Measurements from ENCODE around the gene ITGB1.

Gene ITGB1

GRCh38 chr10:32988604-32989003 is 30.6 kb upstream of the ITGB1 start:
- Histone ChIP-seq H3K36me3 (ENCODE audit: control insufficient read depth, insufficient read depth, low read length, severe bottlenecking) (no peaks in the 10 kb centered on the region), H3K4me3 (ENCODE audit: low read length) (no peak overlapping the region), H3K9ac (ENCODE audit: low read length) (no peak overlapping the region), H3K9me3 (ENCODE audit: control insufficient read depth, low read length) (no peaks in the 10 kb centered on the region), H3K4me1 (ENCODE audit: control insufficient read depth, insufficient read depth, low read length) (peaks cover 30% of the 10 kb centered on the region), H3K27me3 (replicated peaks; ENCODE audit: control insufficient read depth, insufficient read depth, low read length) (no peaks in the 10 kb centered on the region)
- no peak for DNase-seq (ENCODE audit: low read depth)

DNA sequence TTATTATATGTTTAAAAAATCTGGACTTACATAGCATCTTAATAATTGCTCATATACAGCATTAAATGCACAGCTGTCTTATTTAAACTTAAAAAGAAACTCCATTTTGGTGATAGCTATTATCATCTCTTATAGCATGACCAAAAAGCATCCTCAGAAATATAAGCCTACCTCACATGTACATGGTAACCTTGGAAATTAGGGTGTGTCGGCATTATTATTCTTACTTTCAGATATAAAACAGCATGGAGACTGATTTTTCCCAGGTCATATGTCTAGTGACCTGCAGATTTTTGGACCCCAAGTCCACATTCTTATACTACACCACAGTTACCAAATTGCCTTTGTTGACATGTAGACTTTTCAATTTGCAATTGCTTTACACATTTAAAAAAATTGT is 29.1 kb upstream of the ITGB1 start:
- Histone ChIP-seq H3K4me3 (ENCODE audit: low read length) (no peak overlapping the region), H3K4me1 (ENCODE audit: control insufficient read depth, insufficient read depth, low read length) (peaks cover 38% of the 10 kb centered on the region), H3K9ac (ENCODE audit: low read length) (no peak overlapping the region), H3K9me3 (ENCODE audit: control insufficient read depth, low read length) (no peaks in the 10 kb centered on the region), H3K36me3 (ENCODE audit: control insufficient read depth, insufficient read depth, low read length, severe bottlenecking) (no peaks in the 10 kb centered on the region), H3K27me3 (replicated peaks; ENCODE audit: control insufficient read depth, insufficient read depth, low read length) (no peaks in the 10 kb centered on the region)
- no peak for DNase-seq (ENCODE audit: low read depth)

DNA sequence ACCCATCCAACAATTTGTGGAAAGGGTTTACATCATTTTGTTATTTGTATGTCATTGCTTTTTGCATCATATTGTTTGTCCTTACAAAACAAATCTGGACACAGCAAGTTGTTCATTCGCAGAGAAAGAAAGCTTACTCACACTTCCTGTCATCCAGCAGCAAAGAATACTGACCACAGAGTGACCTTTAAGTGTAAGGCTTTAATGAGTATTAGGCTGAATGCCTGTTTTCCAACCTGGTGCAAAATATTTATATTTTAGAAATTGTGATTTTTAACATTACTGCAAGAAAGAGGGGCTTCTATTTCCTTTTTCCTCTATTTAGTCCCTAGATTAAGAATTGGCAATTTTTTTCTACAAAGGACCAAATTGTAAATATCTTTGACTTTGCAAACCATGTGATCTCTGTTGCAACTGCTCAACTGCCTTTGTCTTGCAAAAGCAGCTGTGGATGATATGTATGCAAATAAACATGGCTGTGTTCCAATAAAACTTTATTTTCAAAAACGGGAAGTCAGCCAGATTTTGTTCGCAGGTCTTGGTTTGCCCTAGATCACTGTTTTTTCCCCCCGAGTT is 27.8 kb upstream of the ITGB1 start:
- Histone ChIP-seq H3K9ac (ENCODE audit: low read length) (peak overlapping the region; percentile 62), H3K9me3 (ENCODE audit: control insufficient read depth, low read length) (no peaks in the 10 kb centered on the region), H3K36me3 (ENCODE audit: control insufficient read depth, insufficient read depth, low read length, severe bottlenecking) (no peaks in the 10 kb centered on the region), H3K4me3 (ENCODE audit: low read length) (peak overlapping the region; percentile 37), H3K4me1 (ENCODE audit: control insufficient read depth, insufficient read depth, low read length) (peaks cover 51% of the 10 kb centered on the region), H3K27me3 (replicated peaks; ENCODE audit: control insufficient read depth, insufficient read depth, low read length) (no peaks in the 10 kb centered on the region)
- DNase-seq (ENCODE audit: low read depth): peak; percentile 82

DNA sequence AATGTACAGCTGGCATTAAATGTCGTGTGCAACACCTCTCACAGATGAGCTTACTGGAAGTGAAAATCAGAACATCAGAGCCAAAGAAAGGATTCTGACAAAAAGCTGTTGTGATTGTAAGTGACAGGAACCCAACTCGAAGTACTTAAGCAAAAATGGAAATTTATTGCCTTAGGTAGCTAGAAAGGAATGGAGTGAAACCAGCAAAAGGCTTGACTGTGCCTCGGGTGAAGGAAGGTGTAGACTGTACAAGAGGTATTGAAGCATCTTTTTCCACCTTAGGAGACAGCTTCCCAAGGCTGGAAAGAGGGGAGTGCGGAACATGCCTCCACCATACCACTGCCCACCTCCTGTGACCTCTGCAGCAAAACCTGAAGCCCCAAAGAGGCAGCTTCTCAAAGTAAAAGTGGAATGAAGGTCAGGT is 27.3 kb upstream of the ITGB1 start:
- H3K27me3 ChIP-seq (replicated peaks; ENCODE audit: control insufficient read depth, insufficient read depth, low read length): no peaks in the 10 kb centered on the region
- H3K4me3 ChIP-seq (ENCODE audit: low read length): peak overlapping the region; percentile 37
- DNase-seq (ENCODE audit: low read depth): peak; percentile 17
- H3K4me1 ChIP-seq (ENCODE audit: control insufficient read depth, insufficient read depth, low read length): peaks cover 55% of the 10 kb centered on the region
- H3K36me3 ChIP-seq (ENCODE audit: control insufficient read depth, insufficient read depth, low read length, severe bottlenecking): no peaks in the 10 kb centered on the region
- H3K9ac ChIP-seq (ENCODE audit: low read length): peak overlapping the region; percentile 62
- H3K9me3 ChIP-seq (ENCODE audit: control insufficient read depth, low read length): no peaks in the 10 kb centered on the region

DNA sequence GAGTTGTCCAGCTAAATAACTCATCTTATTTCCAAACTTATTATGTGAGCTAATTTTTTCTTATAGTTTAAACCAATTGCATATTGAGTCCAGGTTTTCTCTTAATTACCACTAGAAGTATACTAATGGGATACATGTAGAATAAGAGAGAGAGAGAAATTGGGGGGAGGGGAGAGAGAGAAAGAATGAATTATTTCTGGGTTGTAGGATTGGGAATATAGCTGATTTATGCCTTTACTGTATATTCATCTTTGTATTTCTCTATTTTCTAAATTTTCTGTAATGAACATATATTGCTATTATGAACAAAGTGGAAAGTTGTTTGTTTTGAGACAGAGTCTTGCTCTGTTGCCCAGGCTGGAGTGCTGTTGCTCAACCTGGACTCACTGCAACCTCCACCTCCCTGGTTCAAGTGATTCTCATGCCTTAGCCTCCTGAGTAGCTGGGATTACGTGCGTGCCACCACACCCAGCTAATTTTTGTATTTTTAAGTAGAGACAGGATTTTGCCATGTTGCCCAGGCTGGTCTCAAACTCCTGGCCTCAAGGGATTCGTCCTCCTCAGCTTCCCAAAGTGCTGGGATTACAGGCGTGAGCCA is 26.1 kb upstream of the ITGB1 start:
- no peak for DNase-seq (ENCODE audit: low read depth)
- Histone ChIP-seq H3K36me3 (ENCODE audit: control insufficient read depth, insufficient read depth, low read length, severe bottlenecking) (no peaks in the 10 kb centered on the region), H3K9me3 (ENCODE audit: control insufficient read depth, low read length) (no peaks in the 10 kb centered on the region), H3K4me3 (ENCODE audit: low read length) (peak overlapping the region; percentile 50), H3K27me3 (replicated peaks; ENCODE audit: control insufficient read depth, insufficient read depth, low read length) (no peaks in the 10 kb centered on the region), H3K4me1 (ENCODE audit: control insufficient read depth, insufficient read depth, low read length) (peaks cover 61% of the 10 kb centered on the region), H3K9ac (ENCODE audit: low read length) (peak overlapping the region; percentile 86)

GRCh38 chr10:32982911-32983909 is 25.2 kb upstream of the ITGB1 start:
- no peaks in the 10 kb centered on the region for H3K9me3 ChIP-seq (ENCODE audit: control insufficient read depth, low read length)
- DNase-seq (ENCODE audit: low read depth): peak; percentile 92
- H3K27me3 ChIP-seq (replicated peaks; ENCODE audit: control insufficient read depth, insufficient read depth, low read length): no peaks in the 10 kb centered on the region
- H3K4me1 ChIP-seq (ENCODE audit: control insufficient read depth, insufficient read depth, low read length): peaks cover 62% of the 10 kb centered on the region
- H3K36me3 ChIP-seq (ENCODE audit: control insufficient read depth, insufficient read depth, low read length, severe bottlenecking): no peaks in the 10 kb centered on the region
- H3K4me3 ChIP-seq (ENCODE audit: low read length): peak overlapping the region; percentile 50
- peak overlapping the region; percentile 86 for H3K9ac ChIP-seq (ENCODE audit: low read length)

DNA sequence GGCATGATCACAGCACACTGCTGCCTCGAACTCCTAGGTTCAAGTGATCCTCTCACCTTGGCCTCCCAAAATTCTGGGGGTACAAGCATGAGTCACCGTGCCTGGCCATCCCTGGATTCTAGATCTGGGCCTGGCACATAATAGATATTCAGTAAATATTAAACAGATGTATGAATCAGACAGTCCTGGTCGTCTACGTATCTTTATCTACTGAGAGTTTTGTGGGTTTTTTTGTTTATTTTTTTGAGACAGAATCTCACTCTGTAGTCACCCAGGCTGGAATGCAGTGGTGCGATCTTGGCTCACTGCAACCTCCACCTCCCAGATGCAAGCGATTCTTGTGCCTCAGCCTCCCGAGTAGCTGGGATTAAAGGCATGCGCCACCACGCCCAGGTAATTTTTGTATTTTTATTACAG is 24.3 kb upstream of the ITGB1 start:
- H3K9ac ChIP-seq (ENCODE audit: low read length): peak overlapping the region; percentile 86
- H3K4me3 ChIP-seq (ENCODE audit: low read length): peak overlapping the region; percentile 79
- no peaks in the 10 kb centered on the region for H3K27me3 ChIP-seq (replicated peaks; ENCODE audit: control insufficient read depth, insufficient read depth, low read length)
- H3K36me3 ChIP-seq (ENCODE audit: control insufficient read depth, insufficient read depth, low read length, severe bottlenecking): no peaks in the 10 kb centered on the region
- peaks cover 62% of the 10 kb centered on the region for H3K4me1 ChIP-seq (ENCODE audit: control insufficient read depth, insufficient read depth, low read length)
- peak; percentile 82 for DNase-seq (ENCODE audit: low read depth)
- H3K9me3 ChIP-seq (ENCODE audit: control insufficient read depth, low read length): no peaks in the 10 kb centered on the region

DNA sequence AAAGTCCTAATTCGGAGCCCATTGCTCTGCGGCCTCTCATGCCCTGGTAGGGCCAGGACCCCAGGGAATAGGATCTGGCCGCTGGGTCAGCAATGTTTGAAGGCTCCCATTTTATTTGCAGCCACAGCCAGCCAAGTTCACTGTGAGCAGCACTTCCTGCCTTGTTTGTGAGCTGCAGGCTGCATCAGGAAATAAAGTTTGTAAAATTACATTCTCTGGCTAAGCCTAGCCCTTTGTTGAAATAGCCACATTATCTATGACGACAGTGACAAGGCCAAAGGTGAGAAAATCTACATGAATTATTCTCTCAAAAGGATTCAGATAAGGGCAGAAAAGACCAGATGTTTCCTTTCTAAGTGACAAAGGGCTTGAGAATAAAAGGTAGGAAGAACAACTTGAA is 23.7 kb upstream of the ITGB1 start:
- H3K9ac ChIP-seq (ENCODE audit: low read length): peak overlapping the region; percentile 86
- H3K4me3 ChIP-seq (ENCODE audit: low read length): peak overlapping the region; percentile 79
- H3K27me3 ChIP-seq (replicated peaks; ENCODE audit: control insufficient read depth, insufficient read depth, low read length): no peaks in the 10 kb centered on the region
- peak; percentile 32 for DNase-seq (ENCODE audit: low read depth)
- H3K36me3 ChIP-seq (ENCODE audit: control insufficient read depth, insufficient read depth, low read length, severe bottlenecking): no peaks in the 10 kb centered on the region
- H3K4me1 ChIP-seq (ENCODE audit: control insufficient read depth, insufficient read depth, low read length): peaks cover 62% of the 10 kb centered on the region
- no peaks in the 10 kb centered on the region for H3K9me3 ChIP-seq (ENCODE audit: control insufficient read depth, low read length)

GRCh38 chr10:32980558-32981468 is 22.8 kb upstream of the ITGB1 start:
- H3K4me1 ChIP-seq (ENCODE audit: control insufficient read depth, insufficient read depth, low read length): peaks cover 55% of the 10 kb centered on the region
- no peaks in the 10 kb centered on the region for H3K36me3 ChIP-seq (ENCODE audit: control insufficient read depth, insufficient read depth, low read length, severe bottlenecking)
- peak; percentile 97 for DNase-seq (ENCODE audit: low read depth)

GRCh38 chr10:32980242-32980557 is 22.2 kb upstream of the ITGB1 start:
- Histone ChIP-seq H3K36me3 (ENCODE audit: control insufficient read depth, insufficient read depth, low read length, severe bottlenecking) (no peaks in the 10 kb centered on the region), H3K4me1 (ENCODE audit: control insufficient read depth, insufficient read depth, low read length) (peaks cover 50% of the 10 kb centered on the region), H3K27me3 (replicated peaks; ENCODE audit: control insufficient read depth, insufficient read depth, low read length) (no peaks in the 10 kb centered on the region), H3K9me3 (ENCODE audit: control insufficient read depth, low read length) (no peaks in the 10 kb centered on the region), H3K9ac (ENCODE audit: low read length) (peak overlapping the region; percentile 86), H3K4me3 (ENCODE audit: low read length) (peak overlapping the region; percentile 79)
- DNase-seq (ENCODE audit: low read depth): no peak

More at GRCh38 chr10:32980558-32981468, 22.8 kb upstream of the ITGB1 start:
- Histone ChIP-seq H3K9ac (ENCODE audit: low read length) (peak overlapping the region; percentile 86), H3K9me3 (ENCODE audit: control insufficient read depth, low read length) (no peaks in the 10 kb centered on the region), H3K4me3 (ENCODE audit: low read length) (peak overlapping the region; percentile 79), H3K27me3 (replicated peaks; ENCODE audit: control insufficient read depth, insufficient read depth, low read length) (no peaks in the 10 kb centered on the region)

Measured in adipocyte (in vitro differentiated cells).